GM19395 (cell line): ENCODE data around the gene WDFY4.

Source experiments
- ATAC-seq: cut with Tn5 transposase; IDR thresholded peaks from one replicate; pipeline ENCODE4 v1.9.1; 2021; ENCODE audit warnings: mild to moderate bottlenecking, moderate library complexity; ENCODE audit not compliant: unreplicated experiment

WDFY4 gene

GRCh38 chr10:48740988-48741387 lies 56.3 kb downstream of the WDFY4 start:
- no peak for ATAC-seq

- no peak for ATAC-seq
Measured at GRCh38 chr10:48742891-48743860, 58.5 kb downstream of the WDFY4 start.

- no peak for ATAC-seq
Measured at GRCh38 chr10:48744587-48744986, 59.9 kb downstream of the WDFY4 start.

GRCh38 chr10:48745662-48746245 lies 61.1 kb downstream of the WDFY4 start:
- ATAC-seq, result no peak

GRCh38 chr10:48748573-48748972 lies 63.9 kb downstream of the WDFY4 start:
- no peak for ATAC-seq

GRCh38 chr10:48749254-48749787 lies 64.6 kb downstream of the WDFY4 start:
- ATAC-seq, result no peak

- no peak for ATAC-seq
Measured at GRCh38 chr10:48750019-48750418, 65.3 kb downstream of the WDFY4 start.

- no peak for ATAC-seq
Measured at GRCh38 chr10:48750991-48751390, 66.3 kb downstream of the WDFY4 start.

- ATAC-seq, result no peak
Measured at GRCh38 chr10:48751730-48752129, 67.1 kb downstream of the WDFY4 start.

- no peak for ATAC-seq
Measured at GRCh38 chr10:48758411-48758810, 73.7 kb downstream of the WDFY4 start.

GRCh38 chr10:48759113-48759901 lies 74.6 kb downstream of the WDFY4 start:
- ATAC-seq, result peak; percentile 91

- no peak for ATAC-seq
Measured at GRCh38 chr10:48760983-48761382, 76.3 kb downstream of the WDFY4 start.

GRCh38 chr10:48762064-48763042 lies 77.7 kb downstream of the WDFY4 start:
- ATAC-seq, result no peak

GRCh38 chr10:48763403-48763965 lies 78.8 kb downstream of the WDFY4 start:
- ATAC-seq, result no peak

GRCh38 chr10:48764486-48764885 lies 79.8 kb downstream of the WDFY4 start:
- no peak for ATAC-seq

GRCh38 chr10:48765039-48765438 lies 80.4 kb downstream of the WDFY4 start:
- no peak for ATAC-seq

GRCh38 chr10:48765527-48765926 lies 80.9 kb downstream of the WDFY4 start:
- ATAC-seq, result no peak

GRCh38 chr10:48767373-48768143 lies 82.9 kb downstream of the WDFY4 start:
- no peak for ATAC-seq
